ENCODE data around the gene YPEL1. TPM values are rescaled to one million over a fixed set of nuclear protein-coding genes. Genes with fewer than 3 reads are reported as not detected.

The YPEL1 gene
- total and polyA plus RNA-seq, 10 of the 15 experiments (the other 5 are each of a cell fraction or from before 2014, with no cell fraction given): 0.13 to 5.0 (median 1.6) TPM

- TF ChIP-seq EGR1 (IDR thresholded peaks at IDR 0.05; ENCODE audit: borderline replicate concordance in 1 of 2, low read depth in 2 of 2, low read length in 2 of 2): peak in 1 of 2 experiments; percentile 26; a peak in 1 of 3 replicates
- peak; percentile 80 for TF ChIP-seq BCL11A (IDR thresholded peaks at IDR 0.05; ENCODE audit: low read depth, low read length)
- no peak for TF ChIP-seq E4F1 (IDR thresholded peaks at IDR 0.05; ENCODE audit: borderline replicate concordance, partially characterized antibody)
- TF ChIP-seq SPI1 (IDR thresholded peaks at IDR 0.05; ENCODE audit: borderline replicate concordance, insufficient read depth, low read depth, low read length): peak; percentile 54; the same call in 1 of the 2 replicates
- TF ChIP-seq MYC (IDR thresholded peaks at IDR 0.05; ENCODE audit: insufficient read depth, insufficient read length, insufficient replicate concordance, low read length, severe bottlenecking): no peak
- TF ChIP-seq DPF2 (IDR thresholded peaks at IDR 0.05): 0 out of 2 replicates have a peak, but pooled peaks have one; percentile 61
- peak; percentile 84; the same call in 2 of the 3 replicates for TF ChIP-seq POU2F2 (IDR thresholded peaks at IDR 0.05; ENCODE audit: borderline replicate concordance, low read depth, low read length)
- TF ChIP-seq ZNF384 (IDR thresholded peaks at IDR 0.05; ENCODE audit: borderline replicate concordance, low read depth, low read length): peak; percentile 48; the same call in 1 of the 2 replicates
- TF ChIP-seq JUNB (IDR thresholded peaks at IDR 0.05): peak; percentile 87
- no peak for TF ChIP-seq TBL1XR1 (IDR thresholded peaks at IDR 0.05; ENCODE audit: low read depth, low read length)
- peak; percentile 74 for TF ChIP-seq PAX5 (IDR thresholded peaks at IDR 0.05; ENCODE audit: borderline replicate concordance, low read depth, low read length)
- TF ChIP-seq ATF7 (IDR thresholded peaks at IDR 0.05; ENCODE audit: low read depth): peak; percentile 77
- TF ChIP-seq CREM (IDR thresholded peaks at IDR 0.05; ENCODE audit: low read depth): peak; percentile 57; the same call in 1 of the 2 replicates
- 0 out of 2 replicates have a peak, but pooled peaks have one; percentile 16 for TF ChIP-seq YY1 (IDR thresholded peaks at IDR 0.05; ENCODE audit: low read depth, low read length)
- peak; percentile 87 for TF ChIP-seq IRF4 (IDR thresholded peaks at IDR 0.05; ENCODE audit: low read depth, low read length)
- peak; percentile 86 for TF ChIP-seq RUNX3 (IDR thresholded peaks at IDR 0.05; ENCODE audit: low read length)
- TF ChIP-seq ZSCAN29 (IDR thresholded peaks at IDR 0.05): peak; percentile 40; the same call in 1 of the 2 replicates
- peak in 1 of 2 experiments; percentile 38; a peak in 1 of 4 replicates for TF ChIP-seq ETV6 (conservative IDR thresholded peaks at IDR 0.05 in 1 of 2, IDR thresholded peaks at IDR 0.05 in 1 of 2; ENCODE audit: borderline replicate concordance in 1 of 2, low read depth in 1 of 2)
- TF ChIP-seq EP300 (IDR thresholded peaks at IDR 0.05; ENCODE audit: borderline replicate concordance in 1 of 2, control insufficient read depth in 1 of 2, low read depth in 2 of 2, low read length in 2 of 2): peak; percentile 63 to 79; a peak in 2 of 4 replicates
- TF ChIP-seq RB1 (IDR thresholded peaks at IDR 0.05; ENCODE audit: borderline replicate concordance): no peak
- TF ChIP-seq NFIC (IDR thresholded peaks at IDR 0.05; ENCODE audit: low read depth, low read length): peak; percentile 67; the same call in 1 of the 2 replicates
- TF ChIP-seq BCL3 (IDR thresholded peaks at IDR 0.05; ENCODE audit: borderline replicate concordance, insufficient read depth, low read depth, low read length, poor library complexity, severe bottlenecking): no peak
- 0 out of 2 replicates have a peak, but pooled peaks have one; percentile 0 for TF ChIP-seq RAD21 (IDR thresholded peaks at IDR 0.05; ENCODE audit: insufficient read depth, low read depth, low read length)
- TF ChIP-seq BRCA1 (IDR thresholded peaks at IDR 0.05; ENCODE audit: low read depth, low read length): no peak
- 0 out of 2 replicates have a peak, but pooled peaks have one; percentile 51 for TF ChIP-seq TCF12 (IDR thresholded peaks at IDR 0.05; ENCODE audit: low read depth, low read length)
- peak; percentile 69; the same call in 1 of the 2 replicates for TF ChIP-seq NBN (IDR thresholded peaks at IDR 0.05)
These were observed 27.4 kb upstream of the YPEL1 start (continued) for GRCh38 chr22:21762712-21763581.

Data from GM12878 (cell line).